Fibroblast of mammary gland (primary cell): ENCODE measurements around the gene PCMT1.
"Not testable (repeated sequence)": the region's sequence is repeated elsewhere in the genome, so short reads cannot be mapped to it uniquely, and the experiment has no call there.

ENCODE experiments used
- DNase-seq: peaks from one replicate; pipeline ENCODE4 v3.0.0-alpha.2; 2010; ENCODE audit warnings: low read depth
- H3K4me3 ChIP-seq: 2 replicates; pipeline ENCODE4 v1.5.1; 2011; ENCODE audit warnings: low read depth, mild to moderate bottlenecking, low read length, moderate library complexity; ENCODE audit not compliant: control insufficient read depth
- TF ChIP-seq, protein P1 (sequence below): conservative IDR thresholded peaks from 2 replicates; pipeline ENCODE4 v1.5.1; 2011; ENCODE audit warnings: low read depth, low read length, inconsistent platforms; ENCODE audit not compliant: control insufficient read depth, insufficient read depth

Gene PCMT1

DNA sequence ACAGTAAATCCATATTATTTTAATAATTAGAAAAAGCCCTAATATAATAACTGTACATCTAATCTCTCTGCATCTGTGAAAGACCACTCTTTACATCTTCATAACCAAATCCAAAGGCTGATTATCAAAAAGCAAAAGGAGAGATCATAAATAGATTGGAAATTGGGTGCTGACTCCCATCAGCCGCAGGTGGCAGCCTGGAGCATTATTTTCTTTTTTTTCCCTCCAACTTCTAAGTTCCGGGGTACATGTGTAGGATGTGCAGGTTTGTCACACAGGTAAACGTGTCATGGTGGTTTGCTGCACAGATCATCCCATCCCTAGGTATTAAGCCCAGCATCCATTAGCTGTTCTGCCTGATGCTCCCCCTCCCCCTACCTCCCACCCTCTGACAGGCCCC is 84.1 kb downstream of the PCMT1 start:
- TF ChIP-seq, protein P1, sequence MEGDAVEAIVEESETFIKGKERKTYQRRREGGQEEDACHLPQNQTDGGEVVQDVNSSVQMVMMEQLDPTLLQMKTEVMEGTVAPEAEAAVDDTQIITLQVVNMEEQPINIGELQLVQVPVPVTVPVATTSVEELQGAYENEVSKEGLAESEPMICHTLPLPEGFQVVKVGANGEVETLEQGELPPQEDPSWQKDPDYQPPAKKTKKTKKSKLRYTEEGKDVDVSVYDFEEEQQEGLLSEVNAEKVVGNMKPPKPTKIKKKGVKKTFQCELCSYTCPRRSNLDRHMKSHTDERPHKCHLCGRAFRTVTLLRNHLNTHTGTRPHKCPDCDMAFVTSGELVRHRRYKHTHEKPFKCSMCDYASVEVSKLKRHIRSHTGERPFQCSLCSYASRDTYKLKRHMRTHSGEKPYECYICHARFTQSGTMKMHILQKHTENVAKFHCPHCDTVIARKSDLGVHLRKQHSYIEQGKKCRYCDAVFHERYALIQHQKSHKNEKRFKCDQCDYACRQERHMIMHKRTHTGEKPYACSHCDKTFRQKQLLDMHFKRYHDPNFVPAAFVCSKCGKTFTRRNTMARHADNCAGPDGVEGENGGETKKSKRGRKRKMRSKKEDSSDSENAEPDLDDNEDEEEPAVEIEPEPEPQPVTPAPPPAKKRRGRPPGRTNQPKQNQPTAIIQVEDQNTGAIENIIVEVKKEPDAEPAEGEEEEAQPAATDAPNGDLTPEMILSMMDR = no peak
- DNase-seq = no peak
- no peak overlapping the region for H3K4me3 ChIP-seq

DNA sequence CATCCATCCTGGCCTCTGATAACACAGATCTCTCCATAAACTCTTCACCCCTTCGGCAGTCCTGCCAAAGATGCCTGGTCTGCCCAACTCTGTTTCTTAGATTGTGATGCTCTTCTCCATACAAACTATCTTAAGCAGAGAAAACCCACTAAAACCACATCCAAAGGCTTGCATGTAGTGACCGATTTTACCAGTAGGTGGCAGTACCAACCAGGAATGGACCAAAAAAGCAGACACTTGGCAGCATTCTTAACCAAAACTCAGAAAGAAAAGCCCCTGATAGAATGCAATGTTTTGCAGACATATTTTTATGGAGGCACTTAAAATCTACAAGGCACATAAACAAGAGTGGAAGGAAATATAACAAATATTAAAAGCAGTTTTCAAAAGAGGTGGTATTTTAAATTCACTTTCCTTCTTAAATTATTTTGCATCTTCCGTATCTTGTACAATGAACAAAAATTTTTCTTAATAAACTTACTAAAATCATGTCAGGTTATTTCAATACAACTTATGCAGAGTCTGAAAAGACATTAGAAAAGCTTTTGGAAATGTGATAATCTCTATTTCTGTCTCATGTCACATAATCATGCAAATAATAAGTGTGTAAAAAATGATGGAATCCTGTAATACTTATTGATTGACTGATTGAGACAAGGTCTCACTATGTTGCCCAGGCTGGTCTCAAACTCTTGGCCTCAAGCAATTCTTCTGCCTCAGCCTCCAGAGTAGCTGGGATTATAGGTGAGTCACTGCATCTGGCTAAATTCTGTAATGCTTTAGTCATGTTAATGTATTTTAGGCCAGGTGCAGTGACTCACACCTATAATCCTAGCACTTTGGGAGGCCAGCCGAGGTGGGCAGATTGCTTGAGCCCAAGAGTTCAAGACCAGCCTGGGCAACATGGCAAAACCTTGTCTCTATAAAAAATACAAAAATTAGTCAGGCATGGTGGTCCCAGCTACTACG is 85.3 kb downstream of the PCMT1 start:
- H3K4me3 ChIP-seq = no peak overlapping the region
- TF ChIP-seq, protein P1 = peak; percentile 98
- peak; percentile 76 for DNase-seq

DNA sequence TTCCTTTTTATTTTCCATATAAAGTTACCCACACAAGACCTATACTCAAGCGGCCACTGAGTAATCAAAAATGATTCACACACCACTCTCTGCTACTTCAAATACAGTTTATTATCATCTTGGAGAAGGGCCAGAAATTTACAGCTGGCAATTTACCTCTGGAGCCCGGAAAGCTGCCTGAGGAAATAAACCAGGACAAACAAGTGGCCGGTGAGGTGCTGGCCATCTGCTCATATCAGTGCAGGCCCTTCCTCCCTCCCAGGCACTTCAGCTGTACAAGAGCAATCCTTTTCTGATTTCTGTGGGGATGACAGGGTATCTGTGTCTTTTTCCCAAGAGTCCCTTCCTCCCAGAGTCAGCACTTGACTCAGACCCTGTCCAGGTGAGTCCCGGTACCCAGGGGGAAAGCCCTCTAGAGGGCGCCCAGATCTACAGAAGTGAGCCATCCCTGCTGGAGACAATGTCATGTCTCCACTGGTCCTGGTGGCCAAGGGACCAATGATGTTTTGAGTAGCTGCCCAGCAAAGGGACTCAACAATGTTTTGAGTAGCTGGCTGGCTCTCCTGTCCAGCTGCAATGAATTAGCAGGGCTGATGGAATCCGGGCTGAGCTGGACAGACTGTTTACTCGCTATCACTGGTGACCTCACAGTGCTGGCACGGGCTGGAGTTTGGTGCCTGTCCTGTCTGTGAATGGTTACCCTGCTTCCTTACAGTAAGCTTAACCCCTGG is 91.0 kb downstream of the PCMT1 start:
- no peak overlapping the region for H3K4me3 ChIP-seq
- TF ChIP-seq, protein P1 = peak; percentile 53
- peak; percentile 91 for DNase-seq

DNA sequence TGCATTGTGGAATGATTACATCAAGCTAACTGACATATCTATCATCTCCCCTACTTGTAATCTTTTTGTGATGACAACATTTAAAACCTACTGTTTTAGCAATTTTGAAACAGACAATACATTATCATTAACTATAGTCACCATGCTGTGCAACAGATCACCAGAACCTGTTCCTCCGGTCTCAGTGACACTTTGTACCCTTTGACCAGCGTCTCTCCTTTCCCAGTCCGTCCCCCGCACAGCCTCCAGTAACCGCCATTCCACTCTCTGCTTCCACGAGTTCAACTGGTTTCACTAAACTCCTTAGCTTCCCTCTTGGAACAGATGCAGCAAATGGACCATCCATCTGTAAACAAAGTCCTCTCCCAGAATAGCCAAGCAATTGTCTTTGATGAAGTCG is 92.8 kb downstream of the PCMT1 start:
- TF ChIP-seq, protein P1 = no peak
- DNase-seq = no peak
- H3K4me3 ChIP-seq = no peak overlapping the region

DNA sequence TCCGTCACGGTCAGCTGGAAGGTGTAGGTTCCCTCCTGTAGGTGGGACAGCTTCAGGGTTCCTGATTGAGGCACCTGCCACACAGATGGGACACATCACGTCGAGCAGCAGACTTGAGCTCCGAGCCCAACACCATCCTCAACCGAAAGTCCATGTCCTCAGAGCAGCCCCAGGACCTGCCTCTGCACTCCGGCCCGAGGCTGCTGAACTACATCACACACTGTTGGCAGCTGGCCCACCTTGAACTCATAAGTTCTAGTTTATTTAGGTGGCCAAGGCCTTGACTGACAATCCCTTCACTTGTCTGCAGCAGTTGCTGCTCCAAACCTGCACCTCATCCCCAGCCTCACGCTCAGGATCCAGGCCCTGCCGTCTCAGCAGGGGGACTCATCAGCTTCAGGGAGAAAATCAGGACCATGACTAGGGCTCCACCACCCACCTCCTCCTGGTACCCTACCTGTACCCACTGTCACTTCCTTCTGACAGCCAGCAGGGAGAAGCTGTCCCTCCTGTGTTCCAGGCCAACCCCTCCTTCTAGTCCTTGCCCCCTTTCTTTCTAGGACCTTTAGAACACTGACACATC is 93.6 kb downstream of the PCMT1 start:
- TF ChIP-seq, protein P1 = no peak
- H3K4me3 ChIP-seq = no peak overlapping the region
- DNase-seq = peak; percentile 46

DNA sequence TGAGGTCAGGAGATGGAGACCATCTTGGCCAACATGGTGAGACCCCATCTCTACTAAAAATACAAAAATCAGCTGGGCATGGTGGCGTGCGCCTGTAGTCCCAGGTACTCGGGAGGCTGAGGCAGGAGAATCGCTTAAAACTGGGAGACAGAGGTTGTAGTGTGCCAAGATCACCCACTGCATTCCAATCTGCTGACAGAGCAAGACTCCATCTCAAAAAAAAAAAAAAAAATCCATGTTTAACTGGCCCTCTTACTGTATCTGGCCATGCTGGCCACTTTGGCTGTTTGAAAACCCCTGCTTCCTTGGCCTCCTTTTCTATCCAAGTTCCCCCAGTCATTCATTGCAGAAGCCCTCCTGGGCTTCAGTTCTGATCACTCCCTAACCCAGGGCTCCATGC is 94.5 kb downstream of the PCMT1 start:
- H3K4me3 ChIP-seq = not testable (repeated sequence)
- DNase-seq = peak; percentile 71

DNA sequence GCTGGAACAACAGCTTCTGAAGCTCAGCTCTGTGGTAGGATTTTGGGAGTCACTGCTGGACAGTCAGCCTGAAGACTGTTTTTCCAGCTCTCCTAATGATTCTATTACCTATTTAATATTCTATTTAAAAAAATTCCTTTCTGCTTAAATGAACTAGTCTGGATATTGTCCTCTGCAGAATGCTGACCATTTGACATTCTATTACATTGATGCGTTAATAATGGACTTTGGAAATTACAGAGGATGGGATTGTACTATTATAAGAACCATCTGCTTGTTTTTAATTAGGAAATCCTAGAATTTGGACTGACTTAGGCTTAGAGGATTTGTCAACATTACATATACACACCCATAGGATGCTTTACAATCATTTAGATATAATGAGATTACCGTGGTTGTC is 94.9 kb downstream of the PCMT1 start:
- no peak for DNase-seq
- H3K4me3 ChIP-seq = no peak overlapping the region
- TF ChIP-seq, protein P1 = no peak
